HG02973 (cell line): ENCODE data around the gene HDAC9.

Source experiments
- ATAC-seq: cut with Tn5 transposase; IDR thresholded peaks from one replicate; pipeline ENCODE4 v1.9.1; 2021; ENCODE audit warnings: moderate library complexity; ENCODE audit not compliant: unreplicated experiment

The HDAC9 gene

GRCh38 chr7:18653381-18654155 lies 158.0 kb downstream of the HDAC9 start:
- no peak for ATAC-seq

GRCh38 chr7:18654709-18655108 lies 159.2 kb downstream of the HDAC9 start:
- ATAC-seq, result no peak

DNA sequence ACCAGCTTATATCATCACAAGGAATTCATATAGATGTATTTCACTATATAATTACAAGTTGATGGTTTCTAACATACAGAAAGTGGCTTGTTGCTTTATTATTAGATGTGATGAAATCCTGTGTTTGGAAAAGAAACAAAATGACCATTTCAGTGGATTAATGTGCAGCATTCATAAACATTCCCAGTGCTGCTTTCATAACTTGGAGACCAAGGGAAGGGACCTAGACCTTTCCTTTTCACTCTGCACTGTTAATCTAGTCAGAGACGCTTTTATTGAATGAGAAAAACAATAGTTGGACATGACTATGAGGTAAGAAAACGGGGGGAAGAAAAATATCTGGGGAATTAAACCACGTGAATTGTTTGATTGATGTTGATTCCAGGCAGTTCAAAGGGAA lies 160.0 kb downstream of the HDAC9 start:
- ATAC-seq, result no peak

DNA sequence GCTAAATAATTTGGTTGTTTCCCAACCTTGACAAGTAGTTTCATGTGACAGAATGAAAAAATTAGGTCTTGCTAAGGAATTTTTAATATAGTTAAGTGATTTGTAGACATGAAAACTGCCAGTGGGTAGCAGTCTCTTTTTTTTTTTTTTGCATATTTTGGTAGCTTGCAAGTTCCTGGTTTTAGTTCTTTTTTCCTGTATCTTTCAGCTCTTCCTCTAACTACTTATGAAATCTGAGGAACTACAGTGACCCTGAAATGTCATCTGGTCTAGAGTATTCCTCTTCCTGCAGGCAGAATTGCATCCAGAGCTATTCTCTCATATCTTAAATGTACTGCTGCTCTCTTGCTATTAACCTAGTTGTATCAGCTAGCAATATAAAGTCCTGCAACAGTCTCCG lies 160.4 kb downstream of the HDAC9 start:
- ATAC-seq, result no peak

DNA sequence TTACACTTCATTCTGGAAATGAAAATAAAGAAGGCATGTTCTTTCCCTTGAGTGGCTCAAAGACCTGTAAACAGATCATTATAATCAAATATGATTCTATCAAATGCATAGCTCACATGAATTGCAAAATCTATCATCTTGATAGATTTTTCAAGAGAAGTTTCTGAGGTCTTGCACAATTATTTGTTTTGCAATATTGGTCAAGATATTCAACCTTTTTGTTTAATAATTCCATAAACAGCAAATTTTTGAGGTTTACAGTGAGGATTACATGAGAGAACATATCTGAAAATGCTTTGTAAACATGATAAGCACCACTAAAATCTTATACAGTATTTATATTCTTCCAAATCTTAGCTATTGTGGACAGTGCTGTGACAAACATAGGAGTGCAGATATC lies 160.8 kb downstream of the HDAC9 start:
- ATAC-seq, result no peak

- ATAC-seq, result no peak
These were observed 164.2 kb downstream of the HDAC9 start for GRCh38 chr7:18659746-18660145.

GRCh38 chr7:18663321-18663720 lies 167.8 kb downstream of the HDAC9 start:
- ATAC-seq, result no peak

DNA sequence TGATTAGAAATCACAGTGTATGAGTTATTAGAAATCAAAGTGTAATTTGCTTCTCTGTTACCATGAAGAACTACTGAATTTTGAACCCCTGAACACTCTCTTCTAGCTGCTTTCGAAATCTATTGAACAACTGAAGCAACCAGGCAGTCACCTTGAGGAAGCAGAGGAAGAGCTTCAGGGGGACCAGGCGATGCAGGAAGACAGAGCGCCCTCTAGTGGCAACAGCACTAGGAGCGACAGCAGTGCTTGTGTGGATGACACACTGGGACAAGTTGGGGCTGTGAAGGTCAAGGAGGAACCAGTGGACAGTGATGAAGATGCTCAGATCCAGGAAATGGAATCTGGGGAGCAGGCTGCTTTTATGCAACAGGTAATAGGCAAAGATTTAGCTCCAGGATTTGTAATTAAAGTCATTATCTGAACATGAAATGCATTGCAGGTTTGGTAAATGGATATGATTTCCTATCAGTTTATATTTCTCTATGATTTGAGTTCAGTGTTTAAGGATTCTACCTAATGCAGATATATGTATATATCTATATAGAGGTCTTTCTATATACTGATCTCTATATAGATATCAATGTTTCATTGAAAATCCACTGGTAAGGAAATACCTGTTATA lies 170.7 kb downstream of the HDAC9 start:
- peak; percentile 98 for ATAC-seq

- ATAC-seq, result no peak
These were observed 171.9 kb downstream of the HDAC9 start for GRCh38 chr7:18667466-18667865.

DNA sequence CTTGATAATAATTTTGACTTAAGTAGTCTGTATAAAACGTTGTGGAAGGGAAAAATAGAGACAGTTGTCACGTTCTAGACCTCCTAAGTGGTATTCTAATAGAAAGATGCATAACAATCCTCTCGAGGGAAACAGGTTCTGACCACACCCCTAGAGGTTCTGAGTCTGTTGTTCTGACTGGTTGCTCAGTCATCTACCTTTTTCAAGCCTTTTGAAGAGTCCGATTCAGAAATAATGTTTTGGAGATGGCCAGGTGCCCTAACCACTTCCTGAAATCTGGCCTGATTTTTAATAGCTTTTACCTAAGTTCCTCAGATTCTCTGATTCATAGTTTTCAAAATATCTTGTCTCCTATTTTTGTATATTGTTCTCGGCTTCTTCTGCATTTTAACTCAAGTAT lies 175.6 kb downstream of the HDAC9 start:
- ATAC-seq, result no peak

DNA sequence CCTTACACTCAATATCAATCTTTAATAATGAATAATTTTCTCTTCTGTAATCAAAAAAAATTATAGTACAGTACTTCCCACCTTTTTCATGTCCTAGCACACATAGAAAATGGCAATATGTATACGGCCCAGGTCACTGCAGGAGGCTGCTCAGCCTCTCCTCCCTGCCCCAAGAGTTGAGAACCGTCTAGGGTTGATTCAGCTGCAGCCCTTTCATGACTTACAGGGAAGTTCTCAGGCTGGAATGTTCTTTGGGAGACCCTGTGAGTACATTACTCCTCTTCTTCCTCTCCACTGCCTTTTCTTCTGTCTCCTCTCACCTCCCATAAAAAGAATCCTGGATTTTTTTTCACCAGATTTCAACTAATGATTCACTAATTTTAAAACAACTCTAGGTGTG lies 180.0 kb downstream of the HDAC9 start:
- no peak for ATAC-seq

DNA sequence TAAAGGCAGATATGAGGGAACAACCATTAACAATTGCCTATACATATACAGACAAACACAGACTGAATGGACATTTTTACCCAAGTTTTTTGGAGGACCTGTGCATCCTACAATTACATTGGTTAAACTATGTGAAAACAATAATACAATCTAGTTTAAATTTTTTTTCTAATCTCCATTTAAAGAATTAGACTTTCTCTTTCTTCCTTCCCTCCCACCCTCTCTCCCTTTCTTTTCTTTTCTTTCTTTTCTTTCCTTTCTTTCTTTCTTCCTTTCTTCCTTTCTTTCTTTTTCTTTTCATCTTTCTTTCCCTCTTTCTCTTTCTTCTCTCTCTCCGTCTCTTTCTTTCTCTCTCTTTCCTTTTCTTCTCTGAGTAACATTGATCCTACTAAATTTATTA lies 183.7 kb downstream of the HDAC9 start:
- no peak for ATAC-seq

DNA sequence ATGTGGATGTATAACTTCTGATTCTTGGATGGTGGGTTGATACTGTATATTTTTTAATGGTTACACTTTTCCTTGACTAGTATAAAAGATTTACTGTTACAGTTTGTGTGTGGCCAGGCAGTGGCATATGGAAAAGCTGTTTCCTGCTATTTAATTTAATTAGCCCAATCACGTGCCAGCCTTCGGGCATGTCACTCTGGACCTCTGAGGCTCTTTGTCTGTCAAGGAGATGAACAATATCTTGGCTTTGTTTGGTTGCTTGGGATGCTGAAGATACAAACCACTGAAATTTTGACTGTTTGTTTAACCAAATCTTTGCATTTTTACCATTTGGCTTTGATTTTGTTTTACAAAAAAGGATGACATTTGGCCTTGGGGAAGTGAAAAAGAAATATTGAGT lies 185.0 kb downstream of the HDAC9 start:
- ATAC-seq, result no peak

DNA sequence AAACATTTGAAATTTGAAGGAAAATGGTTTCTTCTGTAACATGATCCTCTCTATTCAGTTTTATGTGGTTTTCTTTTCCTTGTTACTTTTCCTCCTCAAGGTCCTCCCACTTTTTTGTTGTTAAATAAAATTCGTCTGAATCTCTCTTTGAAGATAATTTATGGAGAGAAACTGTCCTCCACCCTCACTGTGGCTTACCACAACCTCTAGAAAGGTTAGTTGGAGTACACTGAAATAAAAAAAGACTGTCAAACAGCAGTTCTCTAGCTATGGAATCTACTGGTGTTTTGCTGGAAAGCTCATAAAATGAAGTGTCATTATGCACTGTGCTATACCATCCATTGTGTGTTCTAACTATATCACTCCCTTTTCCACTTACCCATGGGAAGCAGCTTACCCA lies 189.4 kb downstream of the HDAC9 start:
- ATAC-seq, result no peak

- no peak for ATAC-seq
These were observed 190.4 kb downstream of the HDAC9 start for GRCh38 chr7:18685971-18686370.

DNA sequence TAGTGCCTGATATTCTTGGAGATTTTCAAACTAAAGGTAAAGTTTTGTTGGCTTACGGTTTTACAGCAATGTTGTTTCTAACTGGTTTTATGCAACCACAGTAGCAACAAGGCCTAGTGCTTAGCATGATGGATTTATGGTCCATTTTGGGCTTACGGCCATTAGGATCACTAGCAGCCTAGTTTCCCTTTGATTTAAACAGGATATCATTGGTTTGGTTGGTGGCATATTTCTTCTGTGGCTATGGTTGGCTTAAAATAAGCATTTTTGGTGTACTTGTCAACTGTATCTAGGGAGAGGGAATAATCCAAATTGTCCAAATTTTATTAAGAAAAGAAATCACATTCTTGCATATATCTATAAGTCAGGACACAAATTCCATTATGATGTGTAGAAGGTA lies 194.0 kb downstream of the HDAC9 start:
- ATAC-seq, result no peak

DNA sequence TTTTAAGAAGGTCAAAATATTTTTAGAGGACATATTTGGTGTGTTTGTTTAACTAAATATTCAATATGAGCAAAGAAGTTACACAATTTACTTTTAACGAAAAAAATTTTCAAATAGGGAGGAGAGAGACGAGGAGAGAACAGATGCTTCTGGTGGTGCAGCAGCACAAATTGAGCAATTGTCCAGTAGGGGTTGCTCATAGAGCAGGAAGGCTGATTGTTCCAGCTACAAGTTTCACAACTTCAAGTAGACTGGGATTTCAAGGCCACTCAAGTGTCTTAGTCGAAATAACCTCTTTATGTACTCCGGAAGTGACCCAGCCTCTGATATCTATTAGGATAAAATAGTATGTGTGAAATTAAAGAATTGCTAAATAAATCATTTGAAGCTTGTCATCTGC lies 197.9 kb downstream of the HDAC9 start:
- no peak for ATAC-seq

- ATAC-seq, result no peak
These were observed 198.3 kb downstream of the HDAC9 start for GRCh38 chr7:18693816-18694215.

GRCh38 chr7:18694484-18694883 lies 198.9 kb downstream of the HDAC9 start:
- ATAC-seq, result no peak

DNA sequence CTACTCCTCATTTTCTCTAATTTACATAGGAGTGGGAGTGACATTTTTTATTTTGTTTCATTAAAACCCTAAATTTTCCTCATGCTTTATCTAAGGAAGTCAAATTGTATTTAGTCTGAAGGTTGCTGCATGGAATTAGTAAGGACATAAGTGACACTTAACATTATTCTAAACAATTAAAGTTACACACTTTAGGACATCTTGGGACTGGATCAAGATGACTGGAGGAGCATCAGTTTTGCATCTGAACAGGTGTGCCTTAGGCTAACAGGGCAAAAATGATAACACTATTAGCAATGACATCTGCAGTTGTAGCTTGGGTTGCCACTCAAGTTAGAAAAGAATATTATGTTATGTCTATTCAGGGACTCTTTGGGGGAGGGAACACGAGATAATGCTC lies 199.4 kb downstream of the HDAC9 start:
- ATAC-seq, result no peak

GRCh38 chr7:18698258-18698734 lies 202.7 kb downstream of the HDAC9 start:
- no peak for ATAC-seq

DNA sequence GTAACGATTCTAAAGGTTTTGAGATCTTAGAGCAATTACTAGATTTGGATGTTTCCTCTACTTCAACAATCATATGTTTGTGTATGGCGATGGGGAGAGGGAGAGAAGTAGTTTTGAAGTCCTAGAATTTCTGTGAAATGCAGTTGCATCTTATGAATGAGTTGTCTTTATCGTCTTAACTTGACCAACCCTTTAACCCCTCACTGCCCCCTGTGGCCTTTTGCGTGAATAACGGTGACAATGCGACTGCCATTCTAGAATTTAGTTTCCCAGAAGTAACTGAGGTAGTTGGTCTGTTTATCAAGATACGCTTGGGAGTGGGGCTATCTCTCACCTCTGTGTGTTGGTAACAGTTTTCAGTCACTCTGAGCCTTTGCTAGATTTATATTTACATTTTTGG lies 204.6 kb downstream of the HDAC9 start:
- ATAC-seq, result no peak
